HG03342 (cell line): ENCODE results near the gene CD164.
"Not testable (repeated sequence)": the region's sequence is repeated elsewhere in the genome, so short reads cannot be mapped to it uniquely, and the experiment has no call there.

Source experiments
- ATAC-seq: cut with Tn5 transposase; IDR thresholded peaks from one replicate; pipeline ENCODE4 v1.9.1; 2021; ENCODE audit warnings: mild to moderate bottlenecking, moderate library complexity; ENCODE audit not compliant: unreplicated experiment

Gene CD164

DNA sequence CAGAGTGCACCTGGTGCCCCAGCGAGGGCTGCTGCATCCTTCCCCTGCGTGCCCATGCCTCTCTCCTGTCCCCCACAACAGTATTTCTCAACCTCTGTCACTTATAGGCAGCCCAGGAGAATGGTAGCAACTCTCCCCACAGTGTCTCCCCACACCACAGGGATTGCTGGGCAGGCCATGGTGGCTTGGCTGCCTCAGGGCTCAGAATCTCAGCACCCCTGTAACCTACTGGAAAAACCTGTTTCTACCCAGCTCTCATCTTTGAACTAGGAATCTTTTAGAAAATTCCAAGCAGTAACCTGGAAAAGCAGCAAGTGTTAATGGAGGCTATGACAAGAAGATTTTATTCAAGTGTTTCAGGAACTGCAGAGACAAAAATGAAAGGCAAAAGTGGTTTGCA is 38.0 kb downstream of the CD164 start:
- ATAC-seq = no peak

DNA sequence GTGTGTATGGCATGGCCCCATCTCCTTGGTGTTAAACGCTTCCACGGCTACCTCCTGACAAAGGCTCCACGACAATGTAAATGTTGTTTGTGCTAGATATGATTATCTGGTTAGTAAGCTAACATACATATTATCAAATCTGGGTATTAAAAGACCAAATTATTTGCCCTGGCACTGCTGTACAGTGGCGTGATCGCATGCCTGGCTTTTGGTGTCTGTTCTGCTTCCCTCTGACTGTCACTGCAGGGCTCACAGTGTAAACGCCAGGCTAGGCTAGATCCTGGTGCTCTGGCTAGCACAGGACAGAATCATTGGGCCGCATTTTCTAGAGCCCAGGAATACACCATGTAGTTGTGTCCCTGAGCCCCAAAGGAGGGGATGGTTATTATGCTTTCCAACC is 38.7 kb downstream of the CD164 start:
- no peak for ATAC-seq

DNA sequence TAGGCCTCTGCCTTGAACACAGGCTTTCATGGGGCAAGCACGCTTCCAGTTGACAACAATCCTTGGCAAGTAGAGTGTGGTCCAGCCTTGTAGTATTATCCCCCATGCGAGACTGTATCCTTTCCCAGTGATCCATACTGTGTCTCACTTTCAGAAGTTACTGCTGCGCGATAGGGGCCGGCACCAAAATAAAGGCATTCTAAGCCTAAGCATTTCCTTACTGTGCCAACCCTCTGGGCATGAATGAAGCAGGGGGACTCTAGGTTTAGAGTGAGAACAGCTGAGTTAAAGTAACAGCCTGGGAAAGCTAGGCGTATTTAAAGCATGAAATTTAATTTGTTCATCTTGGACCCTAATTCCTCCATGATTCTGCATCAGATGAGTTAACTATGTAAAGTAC is 39.4 kb downstream of the CD164 start:
- ATAC-seq = no peak

DNA sequence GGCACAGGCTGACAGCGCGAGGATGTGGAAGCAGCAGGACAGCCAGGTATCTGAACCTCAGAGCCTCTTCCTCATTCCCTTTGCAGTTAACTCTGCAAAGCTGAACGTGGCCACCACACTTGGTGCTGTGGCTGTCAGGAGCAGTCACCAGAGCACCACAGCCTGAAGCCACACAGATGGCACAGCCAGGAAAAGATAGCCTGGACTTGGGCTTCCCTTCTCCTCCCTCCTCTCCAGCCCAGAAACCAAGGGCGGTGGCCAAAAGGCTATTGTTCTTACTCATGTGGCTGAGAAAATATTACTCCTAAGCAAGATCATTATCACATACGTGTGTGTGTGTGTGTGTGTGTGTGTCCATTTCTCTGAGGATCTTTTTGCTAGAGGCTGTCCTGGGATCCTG is 39.8 kb downstream of the CD164 start:
- ATAC-seq = no peak

DNA sequence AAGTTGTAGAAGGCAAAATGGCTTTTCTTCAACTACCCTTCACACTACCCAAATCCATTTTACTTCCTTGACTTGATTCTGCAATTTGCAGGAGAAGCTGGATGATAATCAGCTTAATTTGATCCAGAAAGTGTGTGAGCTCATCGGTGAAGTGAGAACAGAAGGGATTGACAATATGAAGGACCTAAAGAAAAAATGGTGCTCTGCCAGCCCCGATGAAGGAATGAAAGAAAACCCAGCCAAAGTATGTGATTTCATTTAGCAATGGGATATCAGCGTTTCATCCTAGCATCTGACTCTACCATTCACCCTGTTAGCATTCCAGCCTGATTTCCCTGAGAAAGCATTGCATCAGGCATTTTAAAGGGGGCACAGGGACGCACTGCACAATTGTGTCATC is 41.5 kb downstream of the CD164 start:
- ATAC-seq = no peak

DNA sequence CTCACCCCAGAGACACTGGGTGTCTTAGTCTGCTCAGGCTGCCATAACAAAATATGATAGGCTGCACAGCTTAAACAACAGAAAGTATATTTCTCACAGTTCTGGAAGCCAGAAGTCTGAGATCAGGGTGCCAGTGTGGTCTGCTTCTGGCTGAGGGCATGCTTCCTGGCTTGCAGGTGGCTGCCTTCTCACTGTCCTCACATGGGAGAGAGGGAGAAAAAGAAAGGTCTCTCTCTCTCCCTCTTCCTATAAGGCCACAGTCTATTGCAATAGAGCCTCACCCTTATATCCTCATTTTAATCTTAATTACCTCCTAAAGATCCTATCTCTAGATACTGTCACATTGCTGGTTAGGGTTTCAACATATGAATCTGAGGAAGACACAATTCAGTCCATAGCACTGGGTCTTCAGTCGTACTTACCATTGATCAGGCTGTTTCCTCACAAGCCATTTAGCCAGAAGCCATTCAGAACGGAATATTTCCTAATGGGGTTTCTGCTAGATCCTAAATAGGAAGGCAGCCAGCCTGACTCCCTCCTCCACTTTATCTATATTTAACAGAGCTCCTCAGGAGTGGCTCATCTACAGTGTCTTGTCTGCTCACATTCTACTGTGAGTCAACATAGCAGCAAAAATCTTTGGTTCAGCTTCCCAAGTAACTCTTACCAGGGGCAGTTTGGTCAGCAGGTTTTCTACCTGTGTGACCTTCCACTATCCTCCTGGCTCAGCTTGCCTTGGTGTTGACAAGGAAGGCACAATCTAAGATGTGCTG is 42.2 kb downstream of the CD164 start:
- no peak for ATAC-seq

DNA sequence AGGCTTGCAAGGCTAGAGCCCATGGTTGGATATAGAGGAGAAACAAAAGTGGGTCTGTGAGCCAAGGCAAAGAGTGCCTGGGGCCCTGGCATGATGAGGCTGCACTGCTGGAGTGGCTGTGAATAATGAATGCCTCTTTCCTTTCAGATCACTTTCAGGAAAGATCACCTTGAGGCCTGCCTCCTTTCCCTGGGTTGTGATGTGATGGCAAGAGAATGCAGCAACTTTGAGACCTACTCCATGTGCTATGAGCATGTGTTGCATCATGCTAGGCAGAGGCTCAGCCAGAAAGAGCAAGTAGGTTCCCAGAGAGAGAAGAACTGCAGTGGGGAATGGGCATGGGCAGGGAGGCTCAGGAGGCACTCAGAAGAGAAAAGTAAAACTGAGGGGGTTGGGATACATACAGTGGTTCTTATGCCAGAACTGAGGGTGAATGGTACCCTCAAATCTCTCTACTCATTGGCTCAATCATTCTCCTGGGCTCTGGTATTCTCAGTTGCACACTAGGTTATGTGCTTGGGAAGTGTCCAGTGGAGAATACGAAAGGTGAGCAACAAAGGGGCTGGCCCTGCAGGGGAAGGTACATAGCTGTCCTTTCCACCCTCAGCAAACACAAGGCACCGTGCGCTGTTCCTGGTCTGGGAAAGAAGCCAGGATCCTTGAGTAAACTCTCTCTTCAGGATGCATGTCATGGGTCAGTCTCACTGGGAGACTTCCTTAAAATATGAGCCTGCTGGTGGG is 45.9 kb downstream of the CD164 start:
- no peak for ATAC-seq

DNA sequence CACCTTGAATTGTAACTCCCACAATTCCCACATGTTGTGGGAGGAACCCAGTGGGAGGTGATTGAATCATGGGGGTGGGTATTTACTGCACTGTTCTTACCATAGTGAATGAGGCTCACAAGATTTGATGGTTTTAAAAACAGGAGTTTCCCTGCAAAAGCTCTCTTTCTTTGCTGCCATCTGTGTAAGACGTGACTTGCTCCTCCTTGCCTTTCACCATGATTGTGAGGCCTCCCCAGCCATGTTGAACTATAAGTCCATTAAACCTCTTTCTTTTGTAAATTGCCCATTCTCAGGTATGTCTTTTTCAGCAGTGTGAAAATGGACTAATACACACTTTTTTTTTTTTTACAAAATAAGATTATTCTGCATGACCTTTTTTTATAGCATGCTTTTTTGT is 48.4 kb downstream of the CD164 start:
- ATAC-seq = not testable (repeated sequence)

DNA sequence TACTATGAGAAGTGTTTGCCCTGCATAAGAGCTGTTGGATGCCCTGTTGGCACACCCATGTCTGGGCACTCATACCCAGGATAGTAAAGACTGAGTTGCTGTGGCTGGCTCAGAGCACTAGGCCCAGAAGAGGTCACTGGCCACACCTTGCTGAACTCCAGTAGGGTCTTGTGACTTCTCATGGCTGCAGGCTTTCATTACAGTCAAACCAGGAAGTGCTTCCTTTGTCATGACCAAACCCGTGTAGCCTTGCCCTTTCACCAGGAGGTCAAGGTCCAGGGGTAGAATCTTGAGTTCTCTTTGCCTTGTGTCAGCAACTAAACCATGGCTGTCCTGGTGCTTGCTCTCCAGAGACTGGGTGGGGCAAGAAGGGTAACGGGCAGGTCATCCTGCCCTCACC is 49.5 kb downstream of the CD164 start:
- no peak for ATAC-seq

DNA sequence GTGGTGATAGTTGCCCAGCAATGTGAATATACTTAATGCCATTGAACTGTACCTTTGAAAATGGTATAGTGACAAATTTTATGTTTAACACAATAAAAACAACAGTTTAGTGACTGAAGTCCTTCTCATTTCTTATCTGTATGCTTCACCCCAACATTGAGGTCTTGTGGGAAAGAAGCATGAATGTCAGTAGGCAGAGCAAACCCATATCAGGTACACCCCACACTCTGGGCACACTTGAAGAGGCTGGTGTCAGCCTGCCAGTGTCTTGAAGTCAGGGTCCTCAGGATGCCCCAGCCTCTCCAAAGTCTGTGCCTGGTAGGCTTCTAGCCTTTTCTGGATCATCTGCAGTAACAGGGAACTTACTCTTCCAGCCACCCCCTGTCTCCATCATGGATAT is 51.2 kb downstream of the CD164 start:
- ATAC-seq = no peak

DNA sequence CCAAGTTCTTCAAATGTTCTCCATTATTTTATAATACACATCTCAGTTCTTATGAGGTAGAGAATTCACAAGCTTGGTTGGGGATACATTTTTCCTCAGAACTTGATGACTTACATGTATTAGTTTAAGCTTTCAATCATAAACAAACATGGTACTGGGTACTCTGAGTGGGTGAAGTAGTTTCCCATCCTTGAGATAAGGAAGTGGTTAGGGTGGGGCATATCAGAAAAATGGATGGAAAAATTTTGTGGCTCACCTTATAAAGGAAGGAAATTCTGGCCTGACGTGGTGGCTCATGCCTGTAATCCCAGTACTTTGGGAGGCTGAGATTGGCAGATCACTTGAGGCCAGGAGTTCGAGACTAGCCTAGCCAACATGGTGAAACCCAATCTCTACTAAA is 52.0 kb downstream of the CD164 start:
- no peak for ATAC-seq

DNA sequence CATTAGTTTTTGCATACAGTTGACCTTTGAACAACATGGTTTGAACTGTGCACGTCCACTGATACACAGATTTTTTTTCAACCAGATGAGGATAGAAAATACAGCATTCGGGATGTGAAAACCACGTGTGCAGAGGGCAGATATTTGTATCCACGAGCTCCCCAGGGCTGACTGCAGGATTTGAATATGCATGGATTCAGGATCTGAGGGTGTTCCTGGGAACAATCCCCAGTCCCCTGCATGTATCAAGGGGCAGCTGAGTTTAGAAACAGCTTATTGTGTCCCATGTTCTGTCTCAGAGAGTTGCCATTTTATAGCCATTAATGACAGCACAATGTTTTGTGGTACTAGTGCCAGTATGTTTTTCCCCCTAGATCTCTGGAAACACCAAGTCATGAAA is 53.6 kb downstream of the CD164 start:
- ATAC-seq = no peak

DNA sequence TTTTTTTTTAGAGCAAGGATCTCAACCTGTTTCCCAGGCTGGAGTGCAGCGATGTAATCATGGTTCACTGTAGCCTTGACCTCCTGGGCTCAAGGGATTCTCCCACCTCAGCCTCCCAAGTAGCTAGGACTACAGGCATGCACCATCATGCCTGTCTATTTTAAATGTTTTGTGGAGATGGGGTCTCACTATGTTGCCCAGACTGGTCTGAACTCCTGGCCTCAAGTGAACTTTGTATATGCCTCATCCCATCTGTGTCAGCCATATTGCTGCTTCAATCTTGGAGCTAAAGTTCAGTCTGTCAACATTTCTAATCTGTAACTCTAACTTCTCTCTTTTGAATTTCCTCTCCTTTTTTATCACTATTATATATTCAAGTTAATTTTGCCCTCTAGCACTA is 54.3 kb downstream of the CD164 start:
- no peak for ATAC-seq

DNA sequence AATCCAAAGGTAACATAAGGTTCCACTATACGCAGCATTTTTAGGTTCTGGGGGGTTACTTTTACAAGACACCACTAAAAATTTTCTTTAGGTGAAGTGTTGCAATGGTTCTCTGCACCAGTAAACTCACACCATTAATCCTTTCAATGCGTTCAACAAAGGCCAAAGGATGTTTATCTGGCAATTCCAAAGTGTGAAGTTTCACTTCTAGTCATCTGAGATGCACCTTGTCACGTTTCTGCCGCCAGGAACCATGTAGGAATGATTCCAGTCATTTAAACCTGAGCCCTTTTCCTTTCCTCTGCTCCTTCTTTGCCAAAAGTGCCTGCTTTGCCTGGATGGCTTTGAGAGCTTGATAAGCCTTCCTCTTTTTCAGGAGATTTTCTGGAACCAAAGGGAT is 54.8 kb downstream of the CD164 start:
- ATAC-seq = no peak

DNA sequence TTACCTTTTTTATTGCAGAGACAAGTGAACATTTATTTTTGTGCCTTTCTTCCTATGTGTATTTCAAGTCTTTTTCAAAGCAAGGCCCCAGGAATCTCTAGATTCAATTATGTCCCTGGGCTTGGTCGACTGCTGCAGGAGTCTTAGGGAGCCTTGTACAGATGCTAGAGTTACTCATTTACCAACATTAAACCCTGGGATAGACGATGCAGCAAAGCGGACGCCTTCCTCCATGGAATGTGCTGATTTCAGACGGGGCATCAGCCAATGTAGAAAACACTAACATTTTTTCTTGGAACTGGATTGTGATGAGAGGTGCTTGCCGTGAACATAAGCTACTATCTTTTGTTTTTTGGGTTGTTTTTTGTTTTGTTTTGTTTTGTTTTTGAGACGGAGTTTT is 55.9 kb downstream of the CD164 start:
- ATAC-seq = no peak

DNA sequence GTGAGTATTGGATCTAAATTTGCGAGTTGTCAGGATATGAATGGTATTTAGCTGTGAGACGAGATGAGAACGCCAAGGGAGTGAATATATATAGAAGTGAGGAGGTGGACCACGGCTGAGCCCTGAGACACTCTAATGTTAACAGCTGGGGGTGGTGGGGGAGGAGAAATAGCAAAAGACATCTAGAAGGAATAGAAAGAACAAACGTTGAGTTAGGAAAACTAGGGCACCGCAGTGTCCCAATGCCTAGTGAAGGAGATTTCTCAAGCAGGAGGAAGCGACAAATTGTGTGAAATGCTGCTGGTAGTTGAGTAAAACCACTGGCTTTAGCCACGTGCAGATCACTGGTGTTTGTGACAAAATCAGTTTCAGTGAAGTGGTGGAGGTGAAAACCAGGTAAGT is 56.9 kb downstream of the CD164 start:
- ATAC-seq = no peak

DNA sequence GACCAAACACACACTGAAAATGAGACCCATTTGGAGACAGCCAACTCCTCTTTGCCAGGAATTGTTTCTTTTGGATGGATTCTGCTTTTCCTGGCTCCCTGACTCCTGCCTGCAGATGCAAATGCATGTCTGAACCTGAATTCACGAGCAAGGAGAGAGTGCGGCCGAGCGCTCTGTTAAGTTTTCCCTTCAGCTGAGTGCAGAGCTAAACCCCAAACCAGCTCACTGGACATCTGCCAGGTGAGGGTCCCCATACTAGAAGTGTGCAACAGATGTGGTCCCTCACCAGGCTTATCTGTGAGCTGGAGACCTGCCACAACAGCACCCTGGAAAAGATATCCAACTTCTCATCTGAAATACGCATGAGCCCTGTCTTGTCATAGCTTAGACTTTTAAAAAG is 59.0 kb downstream of the CD164 start:
- ATAC-seq = no peak

DNA sequence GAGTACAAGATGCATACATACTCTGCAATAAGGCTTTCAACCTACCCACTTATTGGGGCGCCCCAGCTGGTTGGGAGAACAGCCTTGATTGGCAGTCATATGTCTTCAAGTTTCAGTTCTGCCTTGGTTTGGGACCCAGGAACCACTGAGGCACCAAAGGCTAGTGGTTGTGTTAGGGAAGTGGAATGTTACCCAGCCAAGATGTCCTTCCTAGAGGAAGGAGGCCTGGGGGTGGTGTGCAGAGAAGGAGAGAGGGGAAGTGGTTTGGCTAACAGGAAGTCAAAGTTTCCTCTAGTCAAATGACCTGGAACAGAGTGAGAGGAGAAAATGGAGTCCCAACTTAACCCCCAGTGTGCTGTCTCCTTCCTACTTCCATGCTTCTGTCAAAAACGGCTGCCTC is 59.4 kb downstream of the CD164 start:
- ATAC-seq = peak; percentile 78

DNA sequence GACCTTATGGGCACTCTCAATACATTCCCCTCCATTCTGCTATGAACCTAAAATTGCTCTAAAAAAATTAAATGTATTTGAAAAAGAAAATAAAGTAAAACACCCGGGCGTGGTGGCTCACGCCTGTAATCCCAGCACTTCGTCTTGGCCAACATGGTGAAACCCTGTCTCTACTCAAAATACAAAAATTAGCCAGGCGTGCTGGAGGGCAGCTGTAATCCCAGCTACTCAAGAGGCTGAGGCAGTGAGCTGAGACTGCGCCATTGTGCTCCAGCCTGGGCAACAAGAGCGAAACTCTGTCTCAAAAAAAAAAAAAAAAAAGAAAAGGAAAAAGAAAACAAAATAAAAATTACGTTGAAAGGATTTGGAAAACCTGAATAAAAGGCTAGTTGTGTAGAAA is 60.5 kb downstream of the CD164 start:
- no peak for ATAC-seq

DNA sequence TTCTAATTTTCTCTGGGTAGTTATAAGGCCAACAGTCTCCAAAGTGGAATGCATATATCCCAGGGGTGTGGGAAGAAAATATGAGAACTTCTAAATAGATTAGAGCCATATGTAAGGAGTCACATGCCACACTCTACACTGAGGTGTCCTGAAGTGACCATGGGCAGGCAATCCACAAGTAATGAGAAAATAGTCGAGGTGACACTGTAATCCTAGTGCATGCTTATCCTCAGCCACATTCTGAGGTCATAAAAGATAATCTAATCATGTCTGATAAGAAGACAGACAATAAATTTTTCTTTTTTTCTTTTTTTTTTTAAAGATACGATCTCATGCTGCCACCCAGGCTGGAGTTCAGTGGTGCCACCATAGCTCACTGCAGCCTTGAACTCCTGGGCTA is 62.2 kb downstream of the CD164 start:
- ATAC-seq = no peak

DNA sequence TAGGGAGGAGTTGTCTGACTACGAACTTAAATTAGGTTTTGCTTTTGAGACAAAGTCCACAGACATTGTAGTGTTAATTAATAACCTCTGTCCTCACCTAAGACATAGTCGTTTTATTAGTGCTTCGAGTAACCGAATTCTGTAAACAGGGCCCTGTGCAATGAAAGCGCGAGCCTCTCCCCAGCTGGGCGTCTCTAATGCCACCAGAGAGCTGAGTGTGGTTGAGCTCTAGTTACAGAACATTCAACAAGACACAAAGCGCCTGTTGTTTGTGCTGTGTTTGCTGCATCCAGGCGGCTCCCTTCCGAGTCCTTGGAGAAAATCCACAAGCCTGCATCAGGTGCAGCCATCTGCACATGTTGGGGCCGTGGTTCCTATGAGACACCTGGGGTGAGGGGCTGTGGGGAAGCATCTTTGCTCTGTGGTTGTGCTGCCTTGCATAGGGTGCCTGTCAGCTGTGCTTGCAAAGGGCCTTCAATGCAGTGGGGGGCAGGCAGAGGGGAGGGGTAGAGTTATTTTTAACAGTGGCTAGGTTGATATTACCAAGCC is 63.9 kb downstream of the CD164 start:
- ATAC-seq = no peak

DNA sequence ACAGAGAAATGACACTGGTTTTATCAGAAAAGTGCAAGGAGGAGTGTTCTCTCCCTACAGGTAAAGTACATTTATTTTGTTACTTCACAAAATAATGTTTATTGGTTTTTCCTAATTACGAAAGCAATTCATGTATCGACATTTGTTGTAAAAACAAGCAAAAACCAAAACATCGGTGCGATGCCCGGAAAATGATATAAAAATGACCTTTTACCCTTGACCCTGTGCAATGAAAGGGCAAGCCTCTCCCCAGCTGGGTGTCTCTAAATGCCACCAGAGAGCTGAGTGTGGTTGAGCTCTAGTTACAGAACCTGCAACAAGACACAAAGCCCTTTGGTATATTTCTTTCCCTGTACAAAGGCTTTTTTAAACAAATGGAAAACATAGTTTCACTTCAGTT is 65.4 kb downstream of the CD164 start:
- ATAC-seq = no peak
